ENCODE measurements around the gene TLR6. TPM values are rescaled to one million over a fixed set of nuclear protein-coding genes. Genes with fewer than 3 reads are reported as not detected.
"Not testable (repeated sequence)": the region's sequence is repeated elsewhere in the genome, so short reads cannot be mapped to it uniquely, and the experiment has no call there.

The TLR6 gene
- total RNA-seq, 1 donor from 2014 or later = 1.7 TPM

- no peak for DNase-seq (ENCODE audit: low spot score)
- peaks cover 36% of the 10 kb centered on the region for H3K9me3 Mint-ChIP-seq
- no peak overlapping the region for H3K27ac Mint-ChIP-seq
- peaks cover 21% of the 10 kb centered on the region for H3K4me1 Mint-ChIP-seq (ENCODE audit: low read depth)
- no peak overlapping the region for H3K4me3 Mint-ChIP-seq
- no peaks in the 10 kb centered on the region for H3K27me3 Mint-ChIP-seq (ENCODE audit: insufficient read depth)
- intact Hi-C loops (cut with micrococcal nuclease) = no loop called here
- H3K36me3 Mint-ChIP-seq (ENCODE audit: low read depth) = peaks cover 23% of the 10 kb centered on the region
Measured at GRCh38 chr4:38788317-38788716, 68.3 kb downstream of the TLR6 start.

DNA sequence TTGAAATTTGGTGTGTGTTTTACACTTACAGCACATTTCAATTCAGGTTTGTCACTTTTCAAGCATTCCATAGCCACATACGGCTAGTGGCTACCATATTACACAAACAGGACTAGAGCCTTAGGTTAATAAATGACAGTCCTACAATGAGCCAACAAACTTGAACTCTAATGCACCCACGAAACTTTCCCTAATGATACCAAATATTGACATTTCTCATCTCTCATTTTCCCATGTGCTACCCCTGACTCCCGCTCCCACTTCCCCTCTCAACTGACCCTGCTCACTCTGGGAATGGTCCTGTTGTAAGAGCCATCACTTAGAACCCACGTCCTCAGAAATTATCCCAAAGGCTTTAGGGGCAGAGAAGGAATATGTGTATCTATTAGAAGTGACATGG lies 68.9 kb downstream of the TLR6 start:
- intact Hi-C loops (cut with micrococcal nuclease) = no loop called here
- Mint-ChIP-seq H3K4me1 (ENCODE audit: low read depth) (peaks cover 23% of the 10 kb centered on the region), H3K27me3 (ENCODE audit: insufficient read depth) (no peaks in the 10 kb centered on the region), H3K36me3 (ENCODE audit: low read depth) (peaks cover 21% of the 10 kb centered on the region), H3K27ac (no peak overlapping the region), H3K4me3 (no peak overlapping the region), H3K9me3 (peaks cover 29% of the 10 kb centered on the region)
- DNase-seq (ENCODE audit: low spot score) = no peak

DNA sequence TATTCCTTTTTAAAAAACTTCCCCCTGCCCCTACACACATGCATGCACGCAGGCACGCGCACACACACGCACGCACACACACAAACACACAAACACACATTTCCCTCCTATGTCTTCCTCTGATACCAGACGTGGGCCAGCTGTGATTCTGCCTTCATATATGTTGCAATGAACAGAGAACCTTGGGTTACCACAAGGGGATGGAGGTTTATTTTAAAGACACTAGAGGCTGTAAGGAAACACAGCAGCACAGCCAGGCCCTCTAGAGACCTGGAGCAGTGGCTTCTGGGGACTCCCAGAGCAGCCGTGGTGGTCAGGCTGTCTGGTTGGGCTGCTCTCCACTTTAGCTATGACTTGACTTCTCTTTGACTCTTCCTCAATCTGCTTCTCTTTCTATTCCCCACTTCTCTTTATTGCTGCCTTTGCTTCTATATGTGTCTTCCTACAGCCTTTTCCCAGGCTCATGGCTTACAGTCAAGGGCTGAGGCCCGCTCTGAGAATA lies 70.7 kb downstream of the TLR6 start:
- no peak for DNase-seq (ENCODE audit: low spot score)
- peaks cover 16% of the 10 kb centered on the region for H3K9me3 Mint-ChIP-seq
- peaks cover 1% of the 10 kb centered on the region for H3K27me3 Mint-ChIP-seq (ENCODE audit: insufficient read depth)
- intact Hi-C loops (cut with micrococcal nuclease) = no loop called here
- no peak overlapping the region for H3K27ac Mint-ChIP-seq
- peaks cover 11% of the 10 kb centered on the region for H3K36me3 Mint-ChIP-seq (ENCODE audit: low read depth)
- peaks cover 15% of the 10 kb centered on the region for H3K4me1 Mint-ChIP-seq (ENCODE audit: low read depth)
- no peak overlapping the region for H3K4me3 Mint-ChIP-seq

- peaks cover 10% of the 10 kb centered on the region for H3K9me3 Mint-ChIP-seq
- H3K4me1 Mint-ChIP-seq (ENCODE audit: low read depth) = peaks cover 11% of the 10 kb centered on the region
- intact Hi-C loops (cut with micrococcal nuclease) = no loop called here
Measured at GRCh38 chr4:38785041-38785790, 71.4 kb downstream of the TLR6 start.

DNA sequence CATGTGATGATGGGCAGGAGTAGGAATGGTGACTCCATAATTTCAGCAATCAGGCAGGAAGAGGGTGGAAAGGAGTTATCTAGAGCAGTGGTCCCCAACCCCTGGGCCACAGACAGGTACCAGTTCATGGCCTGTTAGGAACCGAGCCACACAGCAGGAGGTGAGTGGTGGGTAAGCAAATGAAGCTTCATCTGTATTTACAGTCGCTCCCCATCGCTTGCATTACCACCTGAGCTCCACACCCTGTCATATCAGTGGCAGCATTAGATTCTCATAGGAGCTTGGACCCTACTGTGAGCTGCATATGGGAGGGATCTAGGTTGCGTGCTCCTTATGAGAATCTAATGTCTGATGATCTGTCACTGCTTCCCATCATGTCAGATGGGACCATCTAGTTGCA lies 72.5 kb downstream of the TLR6 start:
- Mint-ChIP-seq H3K36me3 (ENCODE audit: low read depth) (peaks cover 2% of the 10 kb centered on the region), H3K27ac (no peak overlapping the region), H3K9me3 (peaks cover 5% of the 10 kb centered on the region), H3K27me3 (ENCODE audit: insufficient read depth) (peaks cover 1% of the 10 kb centered on the region), H3K4me1 (ENCODE audit: low read depth) (peaks cover 11% of the 10 kb centered on the region), H3K4me3 (no peak overlapping the region)
- no peak for DNase-seq (ENCODE audit: low spot score)
- intact Hi-C loops (cut with micrococcal nuclease) = no loop called here

More at GRCh38 chr4:38785041-38785790, 71.4 kb downstream of the TLR6 start:
- no peak overlapping the region for H3K4me3 Mint-ChIP-seq
- no peak for DNase-seq (ENCODE audit: low spot score)
- H3K36me3 Mint-ChIP-seq (ENCODE audit: low read depth) = peaks cover 5% of the 10 kb centered on the region
- H3K27ac Mint-ChIP-seq = no peak overlapping the region
- peaks cover 1% of the 10 kb centered on the region for H3K27me3 Mint-ChIP-seq (ENCODE audit: insufficient read depth)

GRCh38 chr4:38783109-38783460 lies 73.5 kb downstream of the TLR6 start:
- Mint-ChIP-seq H3K27ac (no peak overlapping the region), H3K27me3 (ENCODE audit: insufficient read depth) (peaks cover 1% of the 10 kb centered on the region), H3K4me3 (no peak overlapping the region), H3K9me3 (peaks cover 4% of the 10 kb centered on the region), H3K36me3 (ENCODE audit: low read depth) (peaks cover 2% of the 10 kb centered on the region), H3K4me1 (ENCODE audit: low read depth) (peaks cover 11% of the 10 kb centered on the region)
- intact Hi-C loops (cut with micrococcal nuclease) = loop anchor here (1.0 kb wide), 5 partner anchors 21 to 721 kb away; partner anchors contain the start of genes TLR1 and TLR6
- DNase-seq (ENCODE audit: low spot score) = no peak

DNA sequence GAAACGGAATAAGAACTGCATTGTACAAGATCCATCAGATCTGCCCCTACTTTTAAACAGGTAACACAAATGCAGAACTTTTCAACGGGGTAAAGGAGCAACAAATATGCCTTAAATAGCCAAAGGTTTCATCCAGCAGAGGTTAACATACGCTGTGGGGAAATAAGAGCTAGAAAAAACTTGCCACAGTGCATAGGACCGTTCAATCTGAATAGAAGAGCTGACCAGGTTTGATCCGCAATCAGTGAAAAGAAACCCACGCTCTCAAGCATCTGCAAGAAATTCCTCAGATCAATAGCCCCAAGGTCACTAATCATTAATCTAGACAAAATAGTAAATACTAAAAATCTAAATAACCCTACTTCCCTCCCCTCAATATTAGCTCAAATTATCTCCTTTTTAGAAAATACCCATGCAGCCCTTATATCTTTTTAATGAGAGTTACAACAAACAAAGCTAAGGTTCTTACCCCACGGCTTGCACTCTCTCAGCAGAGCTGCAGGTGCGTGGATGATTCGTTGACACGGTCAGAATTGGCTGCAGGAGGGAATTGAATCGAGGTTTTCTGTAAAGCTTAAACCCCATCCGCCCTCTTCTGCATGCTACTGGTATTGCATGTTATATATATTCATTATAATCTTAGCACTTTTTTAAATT lies 74.0 kb downstream of the TLR6 start, which contains the start of gene TLR10:
Gene TLR10 (minus strand): TSS at position 539 of the 657 bp plus-strand sequence. CDS start 7,400 bp downstream, outside the sequence.
- intact Hi-C loops (cut with micrococcal nuclease) = loop anchor here (1.0 kb wide), 5 partner anchors 22 to 720 kb away; partner anchors contain the start of genes TLR1 and TLR6
- H3K27me3 Mint-ChIP-seq (ENCODE audit: insufficient read depth) = peaks cover 1% of the 10 kb centered on the region
- DNase-seq (ENCODE audit: low spot score) = no peak
- no peak within 1 kb of the TSS for H3K27ac Mint-ChIP-seq
- H3K36me3 Mint-ChIP-seq (ENCODE audit: low read depth) = peaks cover 2% of the 10 kb centered on the region
- H3K9me3 Mint-ChIP-seq = no peaks in the 10 kb centered on the region
- H3K4me3 Mint-ChIP-seq = no peak within 1 kb of the TSS
- H3K4me1 Mint-ChIP-seq (ENCODE audit: low read depth) = peaks cover 11% of the 10 kb centered on the region

- no peak overlapping the region for H3K27ac Mint-ChIP-seq
- no peak overlapping the region for H3K4me3 Mint-ChIP-seq
- peaks cover 11% of the 10 kb centered on the region for H3K4me1 Mint-ChIP-seq (ENCODE audit: low read depth)
- peaks cover 5% of the 10 kb centered on the region for H3K36me3 Mint-ChIP-seq (ENCODE audit: low read depth)
- H3K9me3 Mint-ChIP-seq = peaks cover 5% of the 10 kb centered on the region
- DNase-seq (ENCODE audit: low spot score) = no peak
- intact Hi-C loops (cut with micrococcal nuclease) = no loop called here
- peaks cover 1% of the 10 kb centered on the region for H3K27me3 Mint-ChIP-seq (ENCODE audit: insufficient read depth)
Measured at GRCh38 chr4:38781854-38782261, 74.8 kb downstream of the TLR6 start.

- Mint-ChIP-seq H3K9me3 (peaks cover 6% of the 10 kb centered on the region), H3K36me3 (ENCODE audit: low read depth) (peaks cover 3% of the 10 kb centered on the region), H3K4me3 (no peak overlapping the region), H3K27me3 (ENCODE audit: insufficient read depth) (peaks cover 1% of the 10 kb centered on the region), H3K4me1 (ENCODE audit: low read depth) (peaks cover 6% of the 10 kb centered on the region), H3K27ac (no peak overlapping the region)
- no peak for DNase-seq (ENCODE audit: low spot score)
- intact Hi-C loops (cut with micrococcal nuclease) = no loop called here
Measured at GRCh38 chr4:38780833-38781484, 75.7 kb downstream of the TLR6 start.

- intact Hi-C loops (cut with micrococcal nuclease) = no loop called here
- Mint-ChIP-seq H3K4me3 (no peak overlapping the region), H3K4me1 (ENCODE audit: low read depth) (peaks cover 5% of the 10 kb centered on the region), H3K36me3 (ENCODE audit: low read depth) (peaks cover 3% of the 10 kb centered on the region), H3K9me3 (peaks cover 6% of the 10 kb centered on the region), H3K27ac (no peak overlapping the region), H3K27me3 (ENCODE audit: insufficient read depth) (peaks cover 4% of the 10 kb centered on the region)
- no peak for DNase-seq (ENCODE audit: low spot score)
Measured at GRCh38 chr4:38779790-38780189, 76.8 kb downstream of the TLR6 start.

GRCh38 chr4:38777925-38778324 lies 78.7 kb downstream of the TLR6 start:
- H3K9me3 Mint-ChIP-seq; H3K4me3 Mint-ChIP-seq; DNase-seq (ENCODE audit: low spot score); H3K4me1 Mint-ChIP-seq (ENCODE audit: low read depth); H3K36me3 Mint-ChIP-seq (ENCODE audit: low read depth); intact Hi-C loops (cut with micrococcal nuclease); H3K27ac Mint-ChIP-seq: not testable (repeated sequence)
- peaks cover 17% of the 10 kb centered on the region for H3K27me3 Mint-ChIP-seq (ENCODE audit: insufficient read depth)

- no peak overlapping the region for H3K4me3 Mint-ChIP-seq
- peaks cover 5% of the 10 kb centered on the region for H3K36me3 Mint-ChIP-seq (ENCODE audit: low read depth)
- intact Hi-C loops (cut with micrococcal nuclease) = no loop called here
Measured at GRCh38 chr4:38775326-38775725, 81.3 kb downstream of the TLR6 start.

More at GRCh38 chr4:38775326-38775725, 81.3 kb downstream of the TLR6 start:
- Mint-ChIP-seq H3K27me3 (ENCODE audit: insufficient read depth) (peaks cover 21% of the 10 kb centered on the region), H3K9me3 (peaks cover 6% of the 10 kb centered on the region), H3K4me1 (ENCODE audit: low read depth) (no peaks in the 10 kb centered on the region), H3K27ac (no peak overlapping the region)
- no peak for DNase-seq (ENCODE audit: low spot score)
